GM23248 (cell line): ENCODE data around the gene R3HDM2.

Experiments
- EZH2 ChIP-seq: fragments of 200-600 bp; sonication (generic); IDR thresholded peaks from 2 replicates; pipeline ENCODE4 v1.6.1; 2018; ENCODE audit warnings: antibody characterized with exemption, mild to moderate bottlenecking; ENCODE audit not compliant: insufficient read depth, poor library complexity, severe bottlenecking
- EZH2phosphoT487 ChIP-seq: fragments of 200-600 bp; sonication (generic); IDR thresholded peaks from 2 replicates; pipeline ENCODE4 v1.6.1; 2018; ENCODE audit warnings: antibody characterized with exemption, moderate library complexity, mild to moderate bottlenecking, low read depth; ENCODE audit not compliant: insufficient read depth

DNA sequence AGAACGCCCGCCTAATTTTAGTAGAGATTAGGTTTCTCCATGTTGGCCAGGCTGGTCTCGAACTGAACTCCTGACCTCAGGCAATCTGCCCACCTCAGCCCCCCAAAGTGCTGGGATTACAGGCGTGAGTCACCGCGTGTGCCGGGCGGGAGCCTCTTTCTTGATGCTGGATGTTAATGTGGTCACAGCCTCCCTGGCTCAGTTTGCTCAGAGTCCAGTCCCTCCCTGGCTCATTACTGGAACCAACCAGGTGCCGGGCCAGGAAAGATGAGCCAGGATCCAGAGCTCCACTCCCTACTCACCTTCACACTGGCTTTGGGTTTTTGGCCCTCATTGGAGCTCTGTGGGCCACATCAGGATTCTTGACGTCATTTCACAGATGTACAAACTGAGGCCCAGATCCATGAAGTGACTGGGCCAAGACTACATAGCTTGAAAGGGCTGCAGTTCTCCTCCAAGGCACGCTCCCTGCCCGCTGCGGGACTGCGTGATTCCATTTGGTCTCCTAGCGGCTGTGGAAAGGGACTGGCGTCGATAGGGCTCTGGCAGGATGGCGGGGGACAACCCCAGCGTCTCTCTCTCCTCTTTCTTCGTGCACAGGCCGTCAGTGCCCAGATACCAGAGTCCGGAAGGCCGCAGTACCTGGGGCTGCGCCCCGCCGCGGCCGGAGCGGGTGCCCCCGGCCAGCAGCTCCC lies 206.4 kb downstream of the R3HDM2 start:
- TF ChIP-seq EZH2 = no peak
- TF ChIP-seq EZH2phosphoT487 = no peak
